HuH-7.5 (cell line): ENCODE measurements around the gene IL17RC.

ENCODE experiments used
- DNase-seq: peaks from one replicate; pipeline ENCODE4 v3.0.0; 2011; ENCODE audit warnings: low spot score

The IL17RC gene

GRCh38 chr3:9946112-9947024 lies 29.5 kb downstream of the IL17RC start:
- DNase-seq, result peak; percentile 97

- DNase-seq, result peak; percentile 96
Observed at GRCh38 chr3:9947025-9947995, 30.4 kb downstream of the IL17RC start.

- no peak for DNase-seq
Observed at GRCh38 chr3:9948586-9948985, 31.7 kb downstream of the IL17RC start.

GRCh38 chr3:9949115-9949514 lies 32.2 kb downstream of the IL17RC start:
- DNase-seq, result no peak

- DNase-seq, result no peak
Observed at GRCh38 chr3:9949626-9950025, 32.7 kb downstream of the IL17RC start.

- no peak for DNase-seq
Observed at GRCh38 chr3:9951126-9951525, 34.2 kb downstream of the IL17RC start.

GRCh38 chr3:9951598-9951961 lies 34.7 kb downstream of the IL17RC start:
- DNase-seq, result no peak

GRCh38 chr3:9951962-9952805 lies 35.3 kb downstream of the IL17RC start, which contains the start of gene PRRT3:
Gene PRRT3 (minus strand): TSS chr3:9952408. CDS start chr3:9950115, 2,293 bp downstream.
- DNase-seq, result peak; percentile 78

GRCh38 chr3:9955067-9955502 lies 38.2 kb downstream of the IL17RC start:
- no peak for DNase-seq

- DNase-seq, result no peak
Observed at GRCh38 chr3:9955611-9956352, 38.9 kb downstream of the IL17RC start.

GRCh38 chr3:9957214-9957613 lies 40.3 kb downstream of the IL17RC start:
- no peak for DNase-seq

- DNase-seq, result no peak
Observed at GRCh38 chr3:9965200-9965875, 48.4 kb downstream of the IL17RC start.

GRCh38 chr3:9966841-9967240 lies 49.9 kb downstream of the IL17RC start:
- DNase-seq, result no peak

- no peak for DNase-seq
Observed at GRCh38 chr3:9969632-9970019, 52.7 kb downstream of the IL17RC start.

- DNase-seq, result no peak
Observed at GRCh38 chr3:9970020-9970652, 53.2 kb downstream of the IL17RC start.

- peak; percentile 58 for DNase-seq
Observed at GRCh38 chr3:9976721-9977709, 60.1 kb downstream of the IL17RC start.

- no peak for DNase-seq
Observed at GRCh38 chr3:9978710-9979305, 61.9 kb downstream of the IL17RC start.

GRCh38 chr3:9980251-9980650 lies 63.4 kb downstream of the IL17RC start:
- no peak for DNase-seq
